AG04450 (cell line): Measurements from ENCODE around the gene SYT15. TPM values are rescaled to one million over a fixed set of nuclear protein-coding genes. Genes with fewer than 3 reads are reported as not detected.
"Not testable (repeated sequence)": the region's sequence is repeated elsewhere in the genome, so short reads cannot be mapped to it uniquely, and the experiment has no call there.

ENCODE experiments used
- CTCF ChIA-PET: fragments of 300-600, 350-600 bp; formaldehyde crosslinking; extraction: SDS; loops from one replicate; lab custom pipeline; 2022; ENCODE audit warnings: antibody characterized with exemption, inconsistent platforms; lab: Charles Lee
- POLR2A ChIA-PET: fragments of 350-600 bp; formaldehyde crosslinking; extraction: SDS; loops from one replicate; lab custom pipeline; 2021; ENCODE audit warnings: antibody characterized with exemption, inconsistent platforms; lab: Yijun Ruan, JAX
- DNase-seq: peaks from one replicate; pipeline ENCODE4 v3.0.0-alpha.2; 2011; ENCODE audit warnings: low read depth, low spot score
- H3K27ac ChIP-seq: one replicate; pipeline ENCODE4 v1.5.1; 2012; ENCODE audit warnings: low read depth, low read length, control low read depth
- H3K27me3 ChIP-seq: one replicate; pipeline ENCODE4 v1.6.0; 2012; ENCODE audit warnings: low read length; ENCODE audit not compliant: control insufficient read depth, insufficient read depth
- H3K4me3 ChIP-seq: 2 replicates; pipeline ENCODE4 v1.5.1; 2011; ENCODE audit warnings: mild to moderate bottlenecking, low read depth, low read length, control low read depth
- H3K9me3 ChIP-seq: 2 replicates; pipeline ENCODE4 v1.5.1; 2012; ENCODE audit warnings: low read length; ENCODE audit not compliant: control insufficient read depth, insufficient read depth
- CTCF ChIP-seq: IDR thresholded peaks from 2 replicates; pipeline ENCODE4 v1.5.1; 2011; ENCODE audit warnings: low read depth, low read length, control low read depth, inconsistent platforms
- polyA minus RNA-seq: library from RNA; depleted of rRNA, polyadenylated mRNA; stranded (reverse); fragments of >200 nt; gene quantifications from 2 replicates; pipeline ENCODE4 v1.2.3, GENCODE V29; 2011; rRNA and poly(A)+ RNA removed
- polyA plus RNA-seq: library from polyadenylated mRNA; depleted of rRNA; stranded (reverse); fragments of >200 nt; gene quantifications from 2 replicates; pipeline ENCODE4 v1.2.3, GENCODE V29; 2011; rRNA removed

The SYT15 gene
- 0.15 and 0.20 TPM in 2 replicates for polyA plus RNA-seq
- 0.05 and 0.26 TPM in 2 replicates for polyA minus RNA-seq

DNA sequence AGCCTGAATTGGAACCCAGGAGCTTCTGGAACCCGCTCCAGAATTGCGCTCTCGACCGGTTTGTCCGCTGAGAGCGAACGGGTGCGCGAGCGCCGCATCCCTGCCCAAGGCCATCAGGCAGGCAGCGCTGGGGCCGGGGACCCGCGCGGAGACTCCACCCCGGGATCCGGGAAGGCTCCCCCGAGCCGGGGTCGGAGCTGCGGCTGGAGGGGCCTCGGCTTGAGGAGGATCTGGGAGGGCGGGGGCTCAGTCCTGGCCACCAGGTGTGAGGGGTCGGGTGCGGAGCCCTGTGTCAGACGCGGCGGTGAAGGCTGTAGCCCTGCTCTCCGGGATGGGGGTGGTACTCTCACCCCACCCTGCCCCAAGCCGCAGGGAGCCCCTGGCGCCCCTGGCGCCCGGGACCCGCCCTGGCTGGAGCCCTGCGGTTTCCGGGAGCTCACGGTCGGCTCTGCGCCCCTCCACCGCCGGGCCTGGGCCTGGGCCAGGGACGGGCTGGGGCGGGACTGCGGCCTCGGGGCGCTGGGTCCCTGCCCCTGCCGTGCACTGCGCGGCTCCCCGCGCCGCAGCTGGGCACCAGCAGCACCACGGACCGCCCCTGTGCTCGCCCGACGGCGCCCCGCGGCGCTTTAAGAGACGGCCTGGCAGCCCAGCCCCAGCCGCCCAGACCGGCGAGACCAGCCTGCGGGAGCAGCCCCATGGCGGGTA lies at the start of gene SYT15:
Gene SYT15, plus strand, starts transcription at position 655 of the 705 bp plus-strand sequence. Its CDS starts 41 bp downstream, at position 696.
- H3K9me3 ChIP-seq, H3K4me3 ChIP-seq, H3K27me3 ChIP-seq, DNase-seq, CTCF ChIA-PET, POLR2A ChIA-PET, H3K27ac ChIP-seq: not testable (repeated sequence)

DNA sequence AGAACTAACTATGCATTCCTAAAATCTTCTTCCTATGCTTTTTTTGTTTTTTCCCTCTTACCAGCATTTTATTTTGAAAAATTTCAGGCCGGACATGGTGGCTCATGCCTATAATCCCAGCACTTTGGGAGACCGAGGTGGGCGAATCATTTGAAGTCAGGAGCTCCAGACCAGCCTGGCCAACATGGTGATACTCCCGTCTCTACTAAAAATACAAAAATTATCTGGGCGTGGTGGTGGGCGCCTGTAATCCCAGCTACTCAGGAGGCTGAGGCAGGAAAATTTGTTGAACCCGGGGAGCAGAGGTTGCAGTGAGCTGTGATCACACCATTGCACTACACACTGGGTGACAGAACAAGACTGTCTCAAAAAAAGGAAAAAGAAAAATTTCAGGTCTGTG lies 49.2 kb upstream of the SYT15 start:
- DNase-seq, H3K27ac ChIP-seq, H3K9me3 ChIP-seq, H3K4me3 ChIP-seq, H3K27me3 ChIP-seq: not testable (repeated sequence)
- ChIA-PET CTCF (interaction anchor here (1.0 to 1.1 kb wide), 2 partner anchors 10 to 14 kb away, joined by 3 read pairs; no protein-coding TSS in a partner anchor), POLR2A (interaction anchor here (1.5 to 1.7 kb wide), 2 partner anchors 10 to 13 kb away, joined by 4 to 5 read pairs; no protein-coding TSS in a partner anchor)

GRCh38 chr10:46530249-46531186 lies 48.4 kb upstream of the SYT15 start:
- CTCF ChIA-PET: interaction anchor here (1.0 to 1.2 kb wide), 3 partner anchors 9 to 302 kb away, joined by 3 read pairs; no protein-coding TSS in a partner anchor
- H3K4me3 ChIP-seq: no peak overlapping the region
- H3K9me3 ChIP-seq: no peaks in the 10 kb centered on the region; the same call in 1 of the 2 replicates
- no peak for DNase-seq
- POLR2A ChIA-PET: interaction anchor here (1.5 to 1.7 kb wide), 2 partner anchors 10 to 14 kb away, joined by 4 to 5 read pairs; no protein-coding TSS in a partner anchor
- H3K27me3 ChIP-seq: no peaks in the 10 kb centered on the region
- TF ChIP-seq CTCF: no peak
- H3K27ac ChIP-seq: no peak overlapping the region

GRCh38 chr10:46532256-46532655 lies 46.7 kb upstream of the SYT15 start:
- CTCF ChIA-PET, POLR2A ChIA-PET, H3K27me3 ChIP-seq, H3K4me3 ChIP-seq, H3K9me3 ChIP-seq, DNase-seq, H3K27ac ChIP-seq: not testable (repeated sequence)

DNA sequence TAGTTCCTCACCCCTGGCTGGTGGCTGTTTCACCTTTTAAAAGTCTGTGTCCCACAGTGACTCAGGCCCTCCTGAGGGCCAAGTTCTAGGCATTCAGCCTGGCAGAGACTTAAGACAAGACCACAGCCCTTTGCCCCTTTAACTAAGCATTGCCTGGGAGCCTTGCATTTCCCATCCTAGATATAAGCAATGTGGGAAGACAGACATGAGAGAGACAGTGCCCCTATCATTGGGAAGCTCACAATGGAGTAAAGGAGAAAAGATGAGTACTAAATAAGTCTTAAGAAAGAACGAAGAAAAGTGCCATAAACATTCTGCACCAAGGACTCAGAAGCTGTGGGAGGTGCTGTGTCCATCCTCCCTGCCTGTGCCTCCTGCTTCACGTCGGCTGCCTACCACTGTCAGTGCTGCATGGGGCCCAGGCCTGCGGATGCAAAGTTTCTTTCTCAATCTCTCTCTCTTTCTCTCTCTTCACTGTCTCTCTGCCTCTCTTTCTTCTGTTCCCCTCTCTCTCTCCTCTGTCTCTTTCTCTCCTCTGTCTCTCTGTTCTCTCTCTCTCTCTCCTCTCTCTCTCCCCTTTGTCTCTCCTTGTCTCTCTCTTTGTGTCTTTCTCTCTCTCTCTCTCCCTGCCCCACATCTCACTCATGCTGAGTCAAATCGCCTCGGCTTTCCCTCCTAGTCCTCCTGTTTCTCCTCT lies 44.0 kb upstream of the SYT15 start:
- no peak for DNase-seq
- ChIA-PET POLR2A (no interaction called here), CTCF (no interaction called here)
- peaks cover 6% of the 10 kb centered on the region for H3K27me3 ChIP-seq
- no peaks in the 10 kb centered on the region for H3K9me3 ChIP-seq
- H3K27ac ChIP-seq: no peak overlapping the region
- H3K4me3 ChIP-seq: no peak overlapping the region
- TF ChIP-seq CTCF: no peak

GRCh38 chr10:46536171-46536570 lies 42.8 kb upstream of the SYT15 start:
- TF ChIP-seq CTCF: no peak
- H3K27ac ChIP-seq: no peak overlapping the region
- no peak overlapping the region for H3K4me3 ChIP-seq
- ChIA-PET CTCF (no interaction called here), POLR2A (no interaction called here)
- peaks cover 6% of the 10 kb centered on the region for H3K27me3 ChIP-seq
- no peaks in the 10 kb centered on the region for H3K9me3 ChIP-seq
- DNase-seq: no peak
